HEK293 (cell line): ENCODE results near the gene CDK5.

ENCODE experiments used
- CTCF ChIA-PET: fragments of 350-600 bp; formaldehyde crosslinking; extraction: SDS; loops from one replicate; lab custom pipeline; 2021; ENCODE audit warnings: antibody characterized with exemption; lab: Yijun Ruan, JAX
- POLR2A ChIA-PET: fragments of 300-600 bp; formaldehyde crosslinking; extraction: SDS; loops from one replicate; lab custom pipeline; 2020; ENCODE audit warnings: antibody characterized with exemption, inconsistent platforms; lab: Yijun Ruan, JAX
- H3K27ac ChIP-seq: fragments of 200-500 bp; sonication (Bioruptor generic); 2 replicates; pipeline ENCODE4 v1.5.1; 2014; ENCODE audit warnings: low read depth, low read length, control low read depth, inconsistent platforms; ENCODE audit errors: extremely low read depth
- H3K36me3 ChIP-seq, 2 experiments: fragments of 200-500 bp in 1 of 2; sonication (Bioruptor generic) in 1 of 2; 1 replicate in 1 of 2; 2 replicates in 1 of 2; pipeline ENCODE4 v1.5.1; 2014 to 2017; ENCODE audit warnings: inconsistent platforms in 2 of 2, low read length in 2 of 2; ENCODE audit not compliant: control insufficient read depth in 2 of 2, insufficient read depth in 1 of 2
- H3K4me1 ChIP-seq: fragments of 200-500 bp; sonication (Bioruptor generic); 2 replicates; pipeline ENCODE4 v1.5.1; 2014; ENCODE audit warnings: mild to moderate bottlenecking, low read length, inconsistent platforms; ENCODE audit not compliant: control insufficient read depth, insufficient read depth
- H3K4me3 ChIP-seq: 2 replicates; pipeline ENCODE4 v1.5.1; 2011; ENCODE audit warnings: low read depth, mild to moderate bottlenecking, control low read depth, low read length, moderate library complexity
- H3K9me3 ChIP-seq: fragments of 200-500 bp; sonication (Bioruptor generic); 2 replicates; pipeline ENCODE4 v1.5.1; 2014; ENCODE audit warnings: low read depth, low read length, inconsistent platforms; ENCODE audit not compliant: control insufficient read depth, insufficient read depth
- BCL11B ChIP-seq: fragments of 450-650 bp; formaldehyde crosslinking; IDR thresholded peaks from 2 replicates; pipeline ENCODE4 v1.5.1; 2016; ENCODE audit warnings: low read depth, missing biosample characterization, missing genetic modification characterization
- ELK4 ChIP-seq: IDR thresholded peaks from 2 replicates; pipeline ENCODE4 v1.6.1; 2011; ENCODE audit warnings: mild to moderate bottlenecking, low read depth, low read length, borderline replicate concordance
- GLI4 ChIP-seq: fragments of 450-650 bp; formaldehyde crosslinking; IDR thresholded peaks from 2 replicates; pipeline ENCODE4 v1.5.1; 2016; ENCODE audit warnings: missing biosample characterization, missing genetic modification characterization
- PRDM10 ChIP-seq: fragments of 450-650 bp; formaldehyde crosslinking; IDR thresholded peaks from 2 replicates; pipeline ENCODE4 v1.5.1; 2016; ENCODE audit warnings: missing biosample characterization, missing genetic modification characterization
- ZFHX2 ChIP-seq: fragments of 450-650 bp; formaldehyde crosslinking; conservative IDR thresholded peaks from 2 replicates; pipeline ENCODE4 v1.5.1; 2016; ENCODE audit warnings: missing biosample characterization, missing genetic modification characterization
- ZNF10 ChIP-seq: fragments of 450-650 bp; formaldehyde crosslinking; IDR thresholded peaks from 2 replicates; pipeline ENCODE4 v1.5.1; 2017; ENCODE audit warnings: missing biosample characterization, missing genetic modification characterization
- ZNF114 ChIP-seq: fragments of 450-650 bp; formaldehyde crosslinking; IDR thresholded peaks from 2 replicates; pipeline ENCODE4 v1.5.0; 2017; ENCODE audit warnings: missing biosample characterization, missing genetic modification characterization
- ZNF18 ChIP-seq: fragments of 450-650 bp; formaldehyde crosslinking; IDR thresholded peaks from 2 replicates; pipeline ENCODE4 v1.5.1; 2016; ENCODE audit warnings: missing biosample characterization, missing genetic modification characterization
- ZNF184 ChIP-seq: fragments of 450-650 bp; IDR thresholded peaks from 2 replicates; pipeline ENCODE4 v1.5.1; 2018; ENCODE audit warnings: missing biosample characterization, mild to moderate bottlenecking, missing genetic modification characterization
- ZNF416 ChIP-seq: fragments of 450-650 bp; formaldehyde crosslinking; IDR thresholded peaks from 2 replicates; pipeline ENCODE4 v1.5.1; 2016; ENCODE audit warnings: missing biosample characterization, missing genetic modification characterization
- ZNF449 ChIP-seq: fragments of 450-650 bp; formaldehyde crosslinking; IDR thresholded peaks from 2 replicates; pipeline ENCODE4 v1.5.1; 2017; ENCODE audit warnings: missing biosample characterization, mild to moderate bottlenecking, missing genetic modification characterization, moderate library complexity
- ZNF596 ChIP-seq: fragments of 450-650 bp; IDR thresholded peaks from 2 replicates; pipeline ENCODE4 v1.5.0; 2018; ENCODE audit warnings: missing biosample characterization, mild to moderate bottlenecking, missing genetic modification characterization, moderate library complexity
- ZNF600 ChIP-seq: fragments of 450-650 bp; formaldehyde crosslinking; IDR thresholded peaks from 2 replicates; pipeline ENCODE4 v1.5.1; 2016; ENCODE audit warnings: missing biosample characterization, missing genetic modification characterization
- ZNF626 ChIP-seq: fragments of 450-650 bp; sonication (Bioruptor Pico); formaldehyde crosslinking; IDR thresholded peaks from 2 replicates; pipeline ENCODE4 v1.5.1; 2018; ENCODE audit warnings: missing biosample characterization, missing genetic modification characterization, inconsistent platforms
- ZNF692 ChIP-seq: fragments of 450-650 bp; formaldehyde crosslinking; IDR thresholded peaks from 2 replicates; pipeline ENCODE4 v1.5.1; 2016; ENCODE audit warnings: missing biosample characterization, missing genetic modification characterization
- ZNF785 ChIP-seq: fragments of 450-650 bp; formaldehyde crosslinking; IDR thresholded peaks from 2 replicates; pipeline ENCODE4 v1.5.1; 2016; ENCODE audit warnings: missing biosample characterization, missing genetic modification characterization
- ZNF830 ChIP-seq: fragments of 450-650 bp; IDR thresholded peaks from 2 replicates; pipeline ENCODE4 v1.5.0; 2018; ENCODE audit warnings: missing biosample characterization, missing genetic modification characterization, low read depth, mild to moderate bottlenecking, moderate library complexity

The CDK5 gene

GRCh38 chr7:151104411-151105235 lies 46.9 kb upstream of the CDK5 start:
- TF ChIP-seq ZNF600 (tag by site-specific recombination), result peak; percentile 70
- TF ChIP-seq ZNF449 (tag by site-specific recombination), result no peak
- TF ChIP-seq ZNF114 (tag by site-specific recombination), result no peak
- TF ChIP-seq ELK4, result no peak
- TF ChIP-seq ZNF416 (tag by site-specific recombination), result no peak
- TF ChIP-seq ZNF785 (tag by site-specific recombination), result no peak
- no peak for TF ChIP-seq GLI4
- TF ChIP-seq ZNF830 (tag by site-specific recombination), result no peak
- no peak for TF ChIP-seq ZNF626 (tag by site-specific recombination)
- peak; percentile 70 for TF ChIP-seq ZNF10 (tag by site-specific recombination)
- TF ChIP-seq ZFHX2 (tag by site-specific recombination), result no peak
- no peak for TF ChIP-seq ZNF184 (tag by site-specific recombination)
- TF ChIP-seq ZNF596 (tag by site-specific recombination), result no peak
- TF ChIP-seq ZNF692 (tag by site-specific recombination), result no peak
- TF ChIP-seq ZNF18 (tag by site-specific recombination), result peak; percentile 87
- H3K27ac ChIP-seq, result no peak overlapping the region
- no peaks in the 10 kb centered on the region for H3K9me3 ChIP-seq
- H3K4me1 ChIP-seq, result no peaks in the 10 kb centered on the region
- ChIA-PET POLR2A (no interaction called here), CTCF (interaction anchor here (0.6 to 0.9 kb wide), 4 partner anchors 19 to 211 kb away, joined by 3 to 4 read pairs (median 4); partner anchors contain the start of gene GBX1)
- peaks cover 0 to 31% of the 10 kb centered on the region in 2 experiments; a peak in 2 of 3 replicates for H3K36me3 ChIP-seq
- no peak overlapping the region for H3K4me3 ChIP-seq

GRCh38 chr7:151103973-151104372 lies 46.3 kb upstream of the CDK5 start:
- Histone ChIP-seq H3K36me3 (peaks cover 0 to 31% of the 10 kb centered on the region in 2 experiments; a peak in 2 of 3 replicates), H3K27ac (no peak overlapping the region), H3K9me3 (no peaks in the 10 kb centered on the region), H3K4me1 (no peaks in the 10 kb centered on the region), H3K4me3 (no peak overlapping the region)
- CTCF ChIA-PET, result interaction anchor here (0.6 to 1.5 kb wide), 5 partner anchors 13 to 662 kb away, joined by 3 to 4 read pairs (median 3); partner anchors contain the start of gene GBX1
- TF ChIP-seq BCL11B (tag by site-specific recombination) (no peak), PRDM10 (tag by site-specific recombination) (peak; percentile 62; the same call in 1 of the 2 replicates)
- POLR2A ChIA-PET, result no interaction called here
